HepG2 (cell line): Measurements from ENCODE around the gene NUBP2. TPM values are rescaled to one million over a fixed set of nuclear protein-coding genes. Genes with fewer than 3 reads are reported as not detected.

Source experiments
- AGO1 ChIP-seq: fragments of 200-400 bp; formaldehyde crosslinking; IDR thresholded peaks from 2 replicates; pipeline ENCODE4 v1.6.1; 2017; ENCODE audit warnings: mild to moderate bottlenecking, low read depth, low read length, moderate library complexity; ENCODE audit not compliant: poor library complexity, severe bottlenecking
- HDAC1 ChIP-seq: sonication (generic); formaldehyde crosslinking; IDR thresholded peaks from 2 replicates; pipeline ENCODE4 v1.5.1; 2020; ENCODE audit warnings: mild to moderate bottlenecking, missing genetic modification reagents
- IRF2 ChIP-seq: IDR thresholded peaks from 2 replicates; pipeline ENCODE4 v1.6.1; 2018; ENCODE audit warnings: missing genetic modification reagents, missing compliant biosample characterization
- JUND ChIP-seq: sonication (generic); formaldehyde crosslinking; IDR thresholded peaks from 2 replicates; pipeline ENCODE4 v1.8.0; 2022; ENCODE audit warnings: mild to moderate bottlenecking, missing genetic modification reagents
- KDM1A ChIP-seq: IDR thresholded peaks from 2 replicates; pipeline ENCODE4 v1.6.1; 2016; ENCODE audit warnings: missing compliant biosample characterization
- KMT2B ChIP-seq: IDR thresholded peaks from 2 replicates; pipeline ENCODE4 v1.6.1; 2016; ENCODE audit warnings: missing genetic modification reagents, missing compliant biosample characterization
- PITX1 ChIP-seq: sonication (generic); formaldehyde crosslinking; IDR thresholded peaks from 2 replicates; pipeline ENCODE4 v1.5.1; 2020; ENCODE audit warnings: mild to moderate bottlenecking, missing genetic modification reagents
- RBAK ChIP-seq: sonication (generic); formaldehyde crosslinking; IDR thresholded peaks from 2 replicates; pipeline ENCODE4 v1.5.1; 2020; ENCODE audit warnings: mild to moderate bottlenecking, missing genetic modification reagents
- REST ChIP-seq, 2 experiments: IDR thresholded peaks; 2 replicates each; pipeline ENCODE4 v1.6.1; 2011 to 2012; ENCODE audit warnings: low read length in 2 of 2, borderline replicate concordance in 1 of 2, low read depth in 1 of 2, mild to moderate bottlenecking in 1 of 2, moderate library complexity in 1 of 2
- TCF7L2 ChIP-seq: IDR thresholded peaks from 2 replicates; pipeline ENCODE4 v1.6.1; 2011; ENCODE audit warnings: mild to moderate bottlenecking, low read depth, low read length, moderate library complexity
- ZFP41 ChIP-seq: sonication (generic); formaldehyde crosslinking; IDR thresholded peaks from 2 replicates; pipeline ENCODE4 v1.4.0; 2020; ENCODE audit warnings: mild to moderate bottlenecking, missing genetic modification reagents, borderline replicate concordance
- ZFX ChIP-seq: sonication (generic); formaldehyde crosslinking; IDR thresholded peaks from 2 replicates; pipeline ENCODE4 v1.4.0; 2020; ENCODE audit warnings: mild to moderate bottlenecking, low read depth, missing genetic modification reagents, moderate library complexity
- ZMYM4 ChIP-seq: sonication (generic); formaldehyde crosslinking; IDR thresholded peaks from 2 replicates; pipeline ENCODE4 v1.8.1; 2023; ENCODE audit warnings: mild to moderate bottlenecking, missing genetic modification reagents
- ZNF10 ChIP-seq: sonication (generic); formaldehyde crosslinking; IDR thresholded peaks from 2 replicates; pipeline ENCODE4 v1.4.0; 2020; ENCODE audit warnings: mild to moderate bottlenecking, low read depth, missing genetic modification reagents, borderline replicate concordance
- ZNF331 ChIP-seq: sonication (generic); formaldehyde crosslinking; IDR thresholded peaks from 2 replicates; pipeline ENCODE4 v1.4.0; 2020; ENCODE audit warnings: missing genetic modification reagents
- ZNF75D ChIP-seq: sonication (generic); formaldehyde crosslinking; IDR thresholded peaks from 2 replicates; pipeline ENCODE4 v1.8.1; 2023; ENCODE audit warnings: missing genetic modification reagents, mild to moderate bottlenecking, borderline replicate concordance
- ZNF766 ChIP-seq: sonication (generic); formaldehyde crosslinking; IDR thresholded peaks from 2 replicates; pipeline ENCODE4 v1.5.0; 2020; ENCODE audit warnings: missing genetic modification reagents, borderline replicate concordance
- polyA plus RNA-seq, 8 experiments: library from polyadenylated mRNA; depleted of rRNA in 3 of 8; stranded (reverse) in 7 of 8; unstranded in 1 of 8; fragments of >200 nt; fragmentation: Illumina TruSeq in 4 of 8; extraction: Trizol in 4 of 8; gene quantifications; 2 replicates each; pipeline versions ENCODE4 v1.2.1 to v1.2.3, GENCODE V29; 2011 to 2016; ENCODE audit warnings: low read depth in 4 of 8, missing spikeins in 1 of 8, mixed read lengths in 1 of 8; ENCODE audit not compliant: insufficient read depth in 1 of 8
- total RNA-seq, 5 experiments: library from RNA; depleted of rRNA; stranded (reverse); fragments of >200 nt; fragmentation: Illumina TruSeq; extraction: Trizol; gene quantifications; 2 replicates each; pipeline ENCODE4 v1.2.3, GENCODE V29; 2016; ENCODE audit warnings: low read depth in 1 of 5
- TF ChIP-seq, protein P1 (sequence below): sonication (generic); formaldehyde crosslinking; IDR thresholded peaks from 2 replicates; pipeline ENCODE4 v1.4.0; 2020; ENCODE audit warnings: mild to moderate bottlenecking, missing genetic modification reagents
- TF ChIP-seq, protein P2 (sequence below): sonication (generic); formaldehyde crosslinking; conservative IDR thresholded peaks from 2 replicates; pipeline ENCODE4 v1.8.0; 2022; ENCODE audit warnings: mild to moderate bottlenecking, moderate library complexity, missing genetic modification reagents
- TF ChIP-seq, protein P3 (sequence below): sonication (generic); formaldehyde crosslinking; IDR thresholded peaks from 2 replicates; pipeline ENCODE4 v1.4.0; 2020; ENCODE audit warnings: low read depth, missing genetic modification reagents

The NUBP2 gene
- total and polyA plus RNA-seq, 2 of the 13 experiments (the other 11 are each of a cell fraction or from before 2014, with no cell fraction given), result 25.7 to 61.5 TPM

DNA sequence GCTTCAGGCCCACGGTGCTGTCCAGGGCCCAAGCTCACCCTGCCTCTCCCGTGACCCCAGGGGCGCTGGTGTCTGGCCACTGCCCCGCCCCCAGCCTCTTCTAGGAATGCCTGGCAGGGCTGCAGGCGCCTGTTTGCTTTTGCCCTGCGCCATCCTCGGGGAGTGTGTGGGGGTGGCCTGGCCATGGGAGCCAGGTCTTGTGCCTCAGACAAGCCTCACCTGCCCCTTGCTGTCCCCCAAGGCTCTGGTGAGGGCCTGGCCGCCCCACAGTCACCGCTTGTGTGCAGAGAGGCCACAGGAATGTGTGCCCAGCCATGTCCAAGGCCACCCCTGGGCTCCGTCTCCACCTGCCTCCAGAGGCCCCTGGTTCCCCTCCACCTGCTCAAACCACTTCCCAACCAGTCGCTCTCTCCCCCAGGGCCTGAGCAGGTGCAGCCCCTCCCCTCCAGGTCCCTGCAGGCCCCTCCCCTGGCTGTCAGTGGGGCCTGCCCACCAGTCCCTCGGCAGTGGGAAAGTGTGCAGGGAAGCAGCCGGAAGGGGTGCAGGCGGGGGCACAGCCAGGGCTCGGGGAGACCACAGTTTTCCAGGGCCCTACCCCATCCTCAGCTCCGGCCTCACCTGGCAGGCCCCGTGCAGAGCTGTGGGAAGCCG is 11.6 kb downstream of the NUBP2 start (continued):
- TF ChIP-seq AGO1 (peak; percentile 23), TCF7L2 (no peak), ZNF766 (CRISPR knock-in tag) (0 out of 2 replicates have a peak, but pooled peaks have one; percentile 12), ZNF331 (CRISPR knock-in tag) (peak; percentile 19; the same call in 1 of the 2 replicates), JUND (CRISPR knock-in tag) (no peak), KMT2B (CRISPR knock-in tag) (no peak; the same call in 1 of the 2 replicates), IRF2 (CRISPR knock-in tag) (no peak), HDAC1 (peak; percentile 64; the same call in 1 of the 2 replicates), PITX1 (CRISPR knock-in tag) (peak; percentile 50; the same call in 1 of the 2 replicates), ZNF10 (CRISPR knock-in tag) (no peak), KDM1A (CRISPR knock-in tag) (no peak; the same call in 1 of the 2 replicates), RBAK (no peak), ZNF75D (no peak), ZFP41 (no peak), ZFX (CRISPR knock-in tag) (peak; percentile 64), ZMYM4 (CRISPR knock-in tag) (no peak; the same call in 1 of the 2 replicates), REST (IDR thresholded peaks at IDR 0.05; ENCODE audit: borderline replicate concordance in 1 of 2, low read depth in 1 of 2, low read length in 2 of 2) (no peak)
- TF ChIP-seq, protein P1, sequence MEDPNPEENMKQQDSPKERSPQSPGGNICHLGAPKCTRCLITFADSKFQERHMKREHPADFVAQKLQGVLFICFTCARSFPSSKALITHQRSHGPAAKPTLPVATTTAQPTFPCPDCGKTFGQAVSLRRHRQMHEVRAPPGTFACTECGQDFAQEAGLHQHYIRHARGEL, result no peak
- TF ChIP-seq, protein P2, sequence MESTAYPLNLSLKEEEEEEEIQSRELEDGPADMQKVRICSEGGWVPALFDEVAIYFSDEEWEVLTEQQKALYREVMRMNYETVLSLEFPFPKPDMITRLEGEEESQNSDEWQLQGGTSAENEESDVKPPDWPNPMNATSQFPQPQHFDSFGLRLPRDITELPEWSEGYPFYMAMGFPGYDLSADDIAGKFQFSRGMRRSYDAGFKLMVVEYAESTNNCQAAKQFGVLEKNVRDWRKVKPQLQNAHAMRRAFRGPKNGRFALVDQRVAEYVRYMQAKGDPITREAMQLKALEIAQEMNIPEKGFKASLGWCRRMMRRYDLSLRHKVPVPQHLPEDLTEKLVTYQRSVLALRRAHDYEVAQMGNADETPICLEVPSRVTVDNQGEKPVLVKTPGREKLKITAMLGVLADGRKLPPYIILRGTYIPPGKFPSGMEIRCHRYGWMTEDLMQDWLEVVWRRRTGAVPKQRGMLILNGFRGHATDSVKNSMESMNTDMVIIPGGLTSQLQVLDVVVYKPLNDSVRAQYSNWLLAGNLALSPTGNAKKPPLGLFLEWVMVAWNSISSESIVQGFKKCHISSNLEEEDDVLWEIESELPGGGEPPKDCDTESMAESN, result peak; percentile 52; the same call in 1 of the 2 replicates
- TF ChIP-seq, protein P3, sequence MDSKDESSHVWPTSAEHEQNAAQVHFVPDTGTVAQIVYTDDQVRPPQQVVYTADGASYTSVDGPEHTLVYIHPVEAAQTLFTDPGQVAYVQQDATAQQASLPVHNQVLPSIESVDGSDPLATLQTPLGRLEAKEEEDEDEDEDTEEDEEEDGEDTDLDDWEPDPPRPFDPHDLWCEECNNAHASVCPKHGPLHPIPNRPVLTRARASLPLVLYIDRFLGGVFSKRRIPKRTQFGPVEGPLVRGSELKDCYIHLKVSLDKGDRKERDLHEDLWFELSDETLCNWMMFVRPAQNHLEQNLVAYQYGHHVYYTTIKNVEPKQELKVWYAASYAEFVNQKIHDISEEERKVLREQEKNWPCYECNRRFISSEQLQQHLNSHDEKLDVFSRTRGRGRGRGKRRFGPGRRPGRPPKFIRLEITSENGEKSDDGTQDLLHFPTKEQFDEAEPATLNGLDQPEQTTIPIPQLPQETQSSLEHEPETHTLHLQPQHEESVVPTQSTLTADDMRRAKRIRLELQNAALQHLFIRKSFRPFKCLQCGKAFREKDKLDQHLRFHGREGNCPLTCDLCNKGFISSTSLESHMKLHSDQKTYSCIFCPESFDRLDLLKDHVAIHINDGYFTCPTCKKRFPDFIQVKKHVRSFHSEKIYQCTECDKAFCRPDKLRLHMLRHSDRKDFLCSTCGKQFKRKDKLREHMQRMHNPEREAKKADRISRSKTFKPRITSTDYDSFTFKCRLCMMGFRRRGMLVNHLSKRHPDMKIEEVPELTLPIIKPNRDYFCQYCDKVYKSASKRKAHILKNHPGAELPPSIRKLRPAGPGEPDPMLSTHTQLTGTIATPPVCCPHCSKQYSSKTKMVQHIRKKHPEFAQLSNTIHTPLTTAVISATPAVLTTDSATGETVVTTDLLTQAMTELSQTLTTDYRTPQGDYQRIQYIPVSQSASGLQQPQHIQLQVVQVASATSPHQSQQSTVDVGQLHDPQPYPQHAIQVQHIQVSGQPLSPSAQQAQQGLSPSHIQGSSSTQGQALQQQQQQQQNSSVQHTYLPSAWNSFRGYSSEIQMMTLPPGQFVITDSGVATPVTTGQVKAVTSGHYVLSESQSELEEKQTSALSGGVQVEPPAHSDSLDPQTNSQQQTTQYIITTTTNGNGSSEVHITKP, result peak; percentile 87
